Adrenal gland (tissue), 12 donors: Measurements from ENCODE around the gene RAMAC. TPM values are rescaled to one million over a fixed set of nuclear protein-coding genes. Genes with fewer than 3 reads are reported as not detected.

Source experiments
- DNase-seq, 7 donors: peaks; one replicate each; pipeline ENCODE4 v3.0.0-alpha.2; 2019 to 2020
- H3K27ac ChIP-seq, 5 donors: fragments of 200-600 bp; sonication (generic) in 4 of 5; 1 replicate in 3 of 5; 2 replicates in 2 of 5; pipeline versions ENCODE4 v1.5.1 to v1.8.0; 2016 to 2020; ENCODE audit warnings: mild to moderate bottlenecking in 1 of 5
- H3K27me3 ChIP-seq: fragments of 200-600 bp; 2 replicates; pipeline ENCODE4 v1.8.0; 2021
- H3K36me3 ChIP-seq, 2 donors: fragments of 200-600 bp; replicated peaks in 1 of 2; 1 replicate in 1 of 2; 2 replicates in 1 of 2; pipeline versions ENCODE4 v1.5.1 to v1.8.0; 2018 to 2022
- H3K4me1 ChIP-seq, 2 donors: fragments of 200-600 bp; replicated peaks in 1 of 2; 1 replicate in 1 of 2; 2 replicates in 1 of 2; pipeline versions ENCODE4 v1.5.1 to v1.8.0; 2018 to 2021
- H3K4me3 ChIP-seq, 4 donors: fragments of 200-600 bp; sonication (generic) in 3 of 4; one replicate each; pipeline ENCODE4 v1.5.1; 2016 to 2018
- H3K9me3 ChIP-seq, 3 donors: fragments of 200-600 bp; sonication (generic) in 1 of 3; replicated peaks in 1 of 3; 1 replicate in 2 of 3; 2 replicates in 1 of 3; pipeline versions ENCODE4 v1.5.1 to v1.8.0; 2016 to 2021
- CTCF ChIP-seq, 6 experiments: fragments of 450-650 bp in 4 of 6; fragments of 200-600 bp in 2 of 6; sonication (generic) in 1 of 6; IDR thresholded peaks; 1 replicate in 5 of 6; 2 replicates in 1 of 6; pipeline versions ENCODE4 v1.5.1 to v1.8.0; 2016 to 2021; ENCODE audit warnings: antibody characterized with exemption in 6 of 6, mild to moderate bottlenecking in 2 of 6, moderate library complexity in 1 of 6
- POLR2A ChIP-seq, 2 donors: fragments of 450-650 bp; IDR thresholded peaks; one replicate each; pipeline ENCODE4 v1.6.1; 2017; ENCODE audit warnings: antibody characterized with exemption in 2 of 2, mild to moderate bottlenecking in 2 of 2, moderate library complexity in 1 of 2
- WGBS, 4 donors: extraction: QIAGEN DNeasy Blood & Tissue Kit in 2 of 4; methylation state at CpG; one replicate each; pipeline versions ENCODE4 v1.1.5 to v1.1.7; 2013 to 2017; 5-methylcytosine and 5-hydroxymethylcytosine counted together
- intact Hi-C, 2 donors: fragments of 100-400 bp; cut with DNase I; formaldehyde crosslinking; loops; one replicate each; pipeline versions ENCODE4 v1.14.1 to v1.15.0; 2022 to 2023
- polyA plus RNA-seq, 3 donors: library from polyadenylated mRNA; stranded (reverse); fragments of 200-250 nt in 2 of 3; fragments of 350-450 nt in 1 of 3; fragmentation: Illumina TruSeq in 1 of 3; extraction: RNeasy Lipid Tissue Mini Kit (QIAGEN cat#74804) in 1 of 3; gene quantifications; one replicate each; pipeline ENCODE4 v1.2.3, GENCODE V29; 2013 to 2014
- total RNA-seq, 9 donors: library from RNA; depleted of rRNA in 4 of 9; stranded (reverse); fragments of >200 nt in 4 of 9; fragments of 120-200 nt in 1 of 9; fragmentation: NEBNext Ultra II Directional in 1 of 9; extraction: Animal tissue kit (Norgen Biotek cat#: 25700) in 1 of 9; gene quantifications; one replicate each; pipeline versions ENCODE4 v1.1.0 to v1.2.4, GENCODE V29; 2013 to 2023
- donor health status: healthy with polysubstance abuse.
- donor health status: Bipolar disorder and iron deficiency.
- donor health status: DM: yes; HTN: yes; CAD: no.
- donor health status: DM: no; HTN: no; CAD: no.
- donor health status: DM: no; HTN: no; CAD: no.
- donor health status: DM: yes; HTN: yes; CAD: no.

RAMAC gene
- total and polyA plus RNA-seq, 12 donors: 12.7 to 80.0 (median 21.7) TPM

DNA sequence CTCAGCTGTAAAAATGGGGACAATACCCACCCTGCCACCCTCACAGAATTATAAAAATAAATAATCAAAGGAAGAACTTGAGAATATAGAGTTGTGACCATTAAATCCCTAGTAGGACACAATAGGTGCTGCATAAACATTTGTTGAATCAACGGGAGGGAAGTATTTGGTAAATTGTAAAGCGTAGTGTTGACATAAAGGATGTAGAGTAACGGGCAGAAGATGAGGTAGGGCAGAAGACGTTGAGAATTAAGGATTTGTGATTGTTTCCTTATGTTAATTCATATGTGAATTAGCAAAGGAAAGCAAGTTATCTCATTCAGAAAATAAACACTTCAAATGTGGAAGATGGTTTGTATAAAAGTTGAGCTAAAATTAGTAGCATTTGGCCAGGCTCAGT, 7.1 kb downstream of the RAMAC start:
- no peak overlapping the region for H3K27ac ChIP-seq
- H3K4me3 ChIP-seq: no peak overlapping the region
- no peaks in the 10 kb centered on the region for H3K4me1 ChIP-seq
- no peaks in the 10 kb centered on the region for H3K27me3 ChIP-seq
- 83 to 89% (median 85%) methylated on average over 4 of the region's 4 CpGs for WGBS, 4 donors
- no peak for DNase-seq
- TF ChIP-seq POLR2A (IDR thresholded peaks at IDR 0.05) (no peak), CTCF (IDR thresholded peaks at IDR 0.05) (no peak)
- H3K9me3 ChIP-seq: no peaks in the 10 kb centered on the region
- H3K36me3 ChIP-seq: peaks cover 0 to 27% of the 10 kb centered on the region in 2 donors
- intact Hi-C loops: no loop called here

DNA sequence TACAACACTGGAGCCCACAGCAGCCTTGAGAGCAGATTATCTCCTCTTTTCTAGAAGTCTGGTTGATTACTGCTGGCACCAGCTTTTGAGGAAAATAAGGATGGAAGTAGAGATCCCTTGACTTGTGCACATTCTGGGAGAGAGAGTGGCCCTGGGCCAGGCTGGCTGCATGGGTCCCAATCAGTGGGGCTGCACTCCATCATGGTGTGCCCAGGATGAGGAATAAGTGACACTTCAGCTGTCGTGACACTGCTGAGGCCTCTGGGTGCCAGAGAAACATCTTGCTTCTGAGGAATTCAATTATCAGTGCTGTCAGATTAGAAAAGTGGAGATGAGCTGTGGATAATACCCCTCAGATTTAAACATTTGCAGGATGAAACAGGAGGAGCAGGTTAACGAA, 9.1 kb downstream of the RAMAC start:
- peaks cover 0 to 3% of the 10 kb centered on the region in 2 donors for H3K4me1 ChIP-seq
- no peak for DNase-seq
- no peaks in the 10 kb centered on the region for H3K27me3 ChIP-seq
- H3K36me3 ChIP-seq: peaks cover 0 to 11% of the 10 kb centered on the region in 2 donors
- TF ChIP-seq CTCF (IDR thresholded peaks at IDR 0.05) (no peak), POLR2A (IDR thresholded peaks at IDR 0.05) (no peak)
- WGBS, 4 donors: 81 to 98% (median 87%) methylated on average over 2 of the region's 2 CpGs
- intact Hi-C loops: no loop called here
- no peak overlapping the region for H3K4me3 ChIP-seq
- no peak overlapping the region for H3K27ac ChIP-seq
- no peaks in the 10 kb centered on the region for H3K9me3 ChIP-seq

DNA sequence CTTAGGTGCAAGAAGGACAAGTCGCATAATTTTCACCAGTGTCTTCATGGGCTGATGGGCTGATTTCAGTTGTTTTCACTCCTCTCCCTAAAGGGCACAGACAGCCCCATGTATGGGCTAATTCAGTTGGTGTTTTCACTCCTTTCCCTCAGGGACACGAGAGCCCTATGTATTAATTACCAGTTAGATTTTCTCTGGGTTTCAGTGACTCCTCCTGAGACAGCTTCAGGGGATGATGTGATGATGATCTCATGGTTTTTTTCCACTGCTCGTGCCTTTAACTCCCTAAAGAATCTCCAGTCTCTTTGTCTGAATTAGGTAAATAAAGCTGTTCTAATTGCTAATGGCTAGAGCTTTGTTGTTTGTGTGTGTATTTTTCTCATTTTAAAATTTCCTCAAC, 9.9 kb downstream of the RAMAC start:
- Histone ChIP-seq H3K9me3 (no peaks in the 10 kb centered on the region), H3K27ac (no peak overlapping the region), H3K4me3 (no peak overlapping the region), H3K36me3 (peaks cover 0 to 8% of the 10 kb centered on the region in 2 donors), H3K27me3 (no peaks in the 10 kb centered on the region), H3K4me1 (peaks cover 0 to 4% of the 10 kb centered on the region in 2 donors)
- TF ChIP-seq CTCF (IDR thresholded peaks at IDR 0.05) (no peak), POLR2A (IDR thresholded peaks at IDR 0.05) (no peak)
- intact Hi-C loops: no loop called here
- WGBS, 4 donors: 45 to 69% (median 63%) methylated on average over 3 of the region's 3 CpGs
- DNase-seq: no peak

- DNase-seq: no peak
- intact Hi-C loops: no loop called here
- Histone ChIP-seq H3K27ac (no peak overlapping the region), H3K9me3 (no peaks in the 10 kb centered on the region), H3K36me3 (no peaks in the 10 kb centered on the region), H3K4me1 (peaks cover 0 to 4% of the 10 kb centered on the region in 2 donors), H3K4me3 (no peak overlapping the region), H3K27me3 (no peaks in the 10 kb centered on the region)
- TF ChIP-seq CTCF (IDR thresholded peaks at IDR 0.05) (no peak), POLR2A (IDR thresholded peaks at IDR 0.05) (no peak)
- WGBS, 4 donors: 84 to 92% (median 86%) methylated on average over 6 of the region's 6 CpGs
These were observed 13.4 kb downstream of the RAMAC start for GRCh38 chr15:82999426-82999825.
